Measurements from ENCODE around the gene MYO5C. TPM values are rescaled to one million over a fixed set of nuclear protein-coding genes. Genes with fewer than 3 reads are reported as not detected.
"Not testable (repeated sequence)": the region's sequence is repeated elsewhere in the genome, so short reads cannot be mapped to it uniquely, and the experiment has no call there.

The MYO5C gene
- total RNA-seq, 1 donor = not detected

- H3K4me3 ChIP-seq (ENCODE audit: low read depth, low read length) = no peak overlapping the region
- TF ChIP-seq, protein P1, sequence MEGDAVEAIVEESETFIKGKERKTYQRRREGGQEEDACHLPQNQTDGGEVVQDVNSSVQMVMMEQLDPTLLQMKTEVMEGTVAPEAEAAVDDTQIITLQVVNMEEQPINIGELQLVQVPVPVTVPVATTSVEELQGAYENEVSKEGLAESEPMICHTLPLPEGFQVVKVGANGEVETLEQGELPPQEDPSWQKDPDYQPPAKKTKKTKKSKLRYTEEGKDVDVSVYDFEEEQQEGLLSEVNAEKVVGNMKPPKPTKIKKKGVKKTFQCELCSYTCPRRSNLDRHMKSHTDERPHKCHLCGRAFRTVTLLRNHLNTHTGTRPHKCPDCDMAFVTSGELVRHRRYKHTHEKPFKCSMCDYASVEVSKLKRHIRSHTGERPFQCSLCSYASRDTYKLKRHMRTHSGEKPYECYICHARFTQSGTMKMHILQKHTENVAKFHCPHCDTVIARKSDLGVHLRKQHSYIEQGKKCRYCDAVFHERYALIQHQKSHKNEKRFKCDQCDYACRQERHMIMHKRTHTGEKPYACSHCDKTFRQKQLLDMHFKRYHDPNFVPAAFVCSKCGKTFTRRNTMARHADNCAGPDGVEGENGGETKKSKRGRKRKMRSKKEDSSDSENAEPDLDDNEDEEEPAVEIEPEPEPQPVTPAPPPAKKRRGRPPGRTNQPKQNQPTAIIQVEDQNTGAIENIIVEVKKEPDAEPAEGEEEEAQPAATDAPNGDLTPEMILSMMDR (IDR thresholded peaks at IDR 0.05; ENCODE audit: insufficient read depth, low read depth, low read length) = no peak
- DNase-seq (ENCODE audit: low read depth) = no peak
Observed at GRCh38 chr15:52240166-52240565, 55.4 kb downstream of the MYO5C start.

GRCh38 chr15:52238989-52239525, 56.5 kb downstream of the MYO5C start:
- not testable (repeated sequence) for DNase-seq (ENCODE audit: low read depth); H3K4me3 ChIP-seq (ENCODE audit: low read depth, low read length)

GRCh38 chr15:52238149-52238548, 57.5 kb downstream of the MYO5C start:
- H3K4me3 ChIP-seq (ENCODE audit: low read depth, low read length) = no peak overlapping the region
- no peak for DNase-seq (ENCODE audit: low read depth)
- TF ChIP-seq, protein P1 (IDR thresholded peaks at IDR 0.05; ENCODE audit: insufficient read depth, low read depth, low read length) = no peak

DNA sequence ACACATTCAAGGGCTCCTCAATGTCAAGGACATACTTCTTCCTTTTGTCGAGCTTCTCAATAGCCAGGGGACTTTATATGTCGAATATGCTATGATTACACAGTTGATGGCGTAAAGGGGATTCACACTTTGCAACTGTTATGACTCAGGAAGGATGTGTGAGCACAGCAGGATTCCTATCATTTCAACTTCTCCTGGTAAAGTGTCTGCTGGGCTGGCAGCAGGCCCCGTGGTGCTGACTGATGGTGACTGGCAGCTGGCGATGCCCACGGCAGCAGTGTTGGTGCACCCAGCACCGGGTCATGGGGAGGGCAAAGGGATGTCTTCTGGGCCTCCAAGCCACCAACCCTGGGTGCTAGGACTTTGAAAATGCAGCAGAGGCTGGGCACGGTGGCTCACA, 59.6 kb downstream of the MYO5C start:
- TF ChIP-seq, protein P1 (IDR thresholded peaks at IDR 0.05; ENCODE audit: insufficient read depth, low read depth, low read length) = no peak
- no peak overlapping the region for H3K4me3 ChIP-seq (ENCODE audit: low read depth, low read length)
- no peak for DNase-seq (ENCODE audit: low read depth)

- H3K4me3 ChIP-seq (ENCODE audit: low read depth, low read length) = no peak overlapping the region
- TF ChIP-seq, protein P1 (IDR thresholded peaks at IDR 0.05; ENCODE audit: insufficient read depth, low read depth, low read length) = no peak
- DNase-seq (ENCODE audit: low read depth) = no peak
Observed at GRCh38 chr15:52234596-52235541, 60.7 kb downstream of the MYO5C start.

GRCh38 chr15:52233405-52233804, 62.2 kb downstream of the MYO5C start:
- H3K4me3 ChIP-seq (ENCODE audit: low read depth, low read length) = no peak overlapping the region
- TF ChIP-seq, protein P1 (IDR thresholded peaks at IDR 0.05; ENCODE audit: insufficient read depth, low read depth, low read length) = no peak
- DNase-seq (ENCODE audit: low read depth) = no peak

DNA sequence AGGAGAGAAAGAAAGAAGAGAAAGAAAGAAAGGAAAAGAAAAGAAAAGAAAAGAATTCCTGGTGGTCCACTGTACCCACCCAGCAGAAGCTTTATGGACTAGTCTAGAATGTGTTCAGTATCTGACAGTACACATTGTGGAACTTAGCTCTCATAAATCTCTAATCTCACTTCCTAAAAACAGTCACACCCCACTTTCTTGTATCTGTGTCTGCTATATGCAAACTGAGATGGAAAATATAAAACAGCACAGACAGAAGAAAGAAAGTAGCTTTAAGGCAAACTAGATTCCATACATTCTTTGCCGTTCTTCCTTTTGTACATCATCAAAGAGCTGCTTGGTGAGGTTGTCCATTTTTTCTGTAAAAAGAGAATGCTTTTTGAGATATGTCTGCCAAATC, 63.3 kb downstream of the MYO5C start:
- H3K4me3 ChIP-seq (ENCODE audit: low read depth, low read length) = no peak overlapping the region
- TF ChIP-seq, protein P1 (IDR thresholded peaks at IDR 0.05; ENCODE audit: insufficient read depth, low read depth, low read length) = no peak
- no peak for DNase-seq (ENCODE audit: low read depth)
